ENCODE measurements around the gene DAPK1.
A peak's percentile ranks its signal among the peaks of the same experiment; 100 is the strongest.

Gene DAPK1

DNA sequence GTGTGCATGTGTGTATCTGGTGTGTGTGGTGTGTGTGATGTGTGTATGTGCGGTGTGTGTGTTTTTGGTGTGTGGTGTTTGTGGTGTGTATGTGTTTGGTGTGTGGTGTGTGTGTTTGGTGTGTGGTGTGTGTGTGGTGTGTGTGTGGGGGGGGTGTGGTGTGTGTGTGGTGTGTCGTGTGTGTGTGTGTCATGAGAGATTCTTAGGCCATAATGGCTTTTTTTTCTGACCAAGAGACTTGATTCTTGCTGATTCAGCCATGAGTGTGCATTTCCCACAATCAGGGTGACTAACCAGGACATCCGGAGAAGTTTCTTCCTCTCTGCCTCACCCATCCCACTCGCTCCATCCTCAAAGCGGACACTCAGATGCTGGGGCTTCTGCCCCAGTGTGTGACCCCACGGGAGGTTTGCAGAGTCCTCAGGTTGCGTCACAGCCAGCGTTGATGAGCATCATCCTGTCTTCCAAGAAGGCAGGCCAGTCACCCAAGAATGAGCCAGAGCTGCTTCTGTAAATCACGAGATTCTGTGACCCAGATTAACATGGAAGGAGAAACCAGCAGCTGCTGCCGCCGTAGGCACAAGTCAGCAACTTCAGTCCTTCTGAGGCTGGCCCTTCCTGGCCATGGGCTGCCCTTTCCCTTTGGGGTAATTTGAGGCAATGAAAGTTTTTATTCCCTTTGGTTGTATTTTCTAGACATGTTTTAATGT lies 215.8 kb downstream of the DAPK1 start (continued):
- TF ChIP-seq INSM2 (tag by site-specific recombination; IDR thresholded peaks at IDR 0.05) = no peak
- no peak for TF ChIP-seq ZNF585B (tag by site-specific recombination; IDR thresholded peaks at IDR 0.05)
- peak; percentile 62; the same call in 1 of the 2 replicates for TF ChIP-seq ZBTB17 (tag by site-specific recombination; IDR thresholded peaks at IDR 0.05)
- TF ChIP-seq SALL2 (tag by site-specific recombination; IDR thresholded peaks at IDR 0.05; ENCODE audit: borderline replicate concordance) = 0 out of 2 replicates have a peak, but pooled peaks have one; percentile 29
- no peak for TF ChIP-seq ZNF514 (tag by site-specific recombination; IDR thresholded peaks at IDR 0.05)
- TF ChIP-seq, protein P1, sequence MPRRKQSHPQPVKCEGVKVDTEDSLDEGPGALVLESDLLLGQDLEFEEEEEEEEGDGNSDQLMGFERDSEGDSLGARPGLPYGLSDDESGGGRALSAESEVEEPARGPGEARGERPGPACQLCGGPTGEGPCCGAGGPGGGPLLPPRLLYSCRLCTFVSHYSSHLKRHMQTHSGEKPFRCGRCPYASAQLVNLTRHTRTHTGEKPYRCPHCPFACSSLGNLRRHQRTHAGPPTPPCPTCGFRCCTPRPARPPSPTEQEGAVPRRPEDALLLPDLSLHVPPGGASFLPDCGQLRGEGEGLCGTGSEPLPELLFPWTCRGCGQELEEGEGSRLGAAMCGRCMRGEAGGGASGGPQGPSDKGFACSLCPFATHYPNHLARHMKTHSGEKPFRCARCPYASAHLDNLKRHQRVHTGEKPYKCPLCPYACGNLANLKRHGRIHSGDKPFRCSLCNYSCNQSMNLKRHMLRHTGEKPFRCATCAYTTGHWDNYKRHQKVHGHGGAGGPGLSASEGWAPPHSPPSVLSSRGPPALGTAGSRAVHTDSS (tag by site-specific recombination; IDR thresholded peaks at IDR 0.05) = no peak
- TF ChIP-seq, protein P2, sequence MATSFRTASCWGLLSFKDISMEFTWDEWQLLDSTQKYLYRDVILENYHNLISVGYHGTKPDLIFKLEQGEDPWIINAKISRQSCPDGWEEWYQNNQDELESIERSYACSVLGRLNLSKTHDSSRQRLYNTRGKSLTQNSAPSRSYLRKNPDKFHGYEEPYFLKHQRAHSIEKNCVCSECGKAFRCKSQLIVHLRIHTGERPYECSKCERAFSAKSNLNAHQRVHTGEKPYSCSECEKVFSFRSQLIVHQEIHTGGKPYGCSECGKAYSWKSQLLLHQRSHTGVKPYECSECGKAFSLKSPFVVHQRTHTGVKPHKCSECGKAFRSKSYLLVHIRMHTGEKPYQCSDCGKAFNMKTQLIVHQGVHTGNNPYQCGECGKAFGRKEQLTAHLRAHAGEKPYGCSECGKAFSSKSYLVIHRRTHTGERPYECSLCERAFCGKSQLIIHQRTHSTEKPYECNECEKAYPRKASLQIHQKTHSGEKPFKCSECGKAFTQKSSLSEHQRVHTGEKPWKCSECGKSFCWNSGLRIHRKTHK (tag by site-specific recombination; IDR thresholded peaks at IDR 0.05) = no peak
- 0 out of 2 replicates have a peak, but pooled peaks have one; percentile 15 for TF ChIP-seq OSR2 (tag by site-specific recombination; IDR thresholded peaks at IDR 0.05)
- 0 out of 2 replicates have a peak, but pooled peaks have one; percentile 41 for TF ChIP-seq ZNF335 (tag by site-specific recombination; conservative IDR thresholded peaks at IDR 0.05)
- TF ChIP-seq MZF1 (tag by site-specific recombination; IDR thresholded peaks at IDR 0.05; ENCODE audit: borderline replicate concordance) = no peak
- no peak for TF ChIP-seq ZNF785 (tag by site-specific recombination; IDR thresholded peaks at IDR 0.05)
- TF ChIP-seq KLF9 (tag by site-specific recombination; IDR thresholded peaks at IDR 0.05; ENCODE audit: low read depth) = peak; percentile 58; the same call in 1 of the 2 replicates
- no peak for TF ChIP-seq ZBTB7A (tag by site-specific recombination; IDR thresholded peaks at IDR 0.05; ENCODE audit: low read depth)
- TF ChIP-seq ZSCAN16 (tag by site-specific recombination; IDR thresholded peaks at IDR 0.05) = no peak
- TF ChIP-seq ZNF132 (tag by site-specific recombination; IDR thresholded peaks at IDR 0.05; ENCODE audit: borderline replicate concordance) = no peak
- no peak for TF ChIP-seq ZNF266 (tag by site-specific recombination; IDR thresholded peaks at IDR 0.05; ENCODE audit: low read depth)
- TF ChIP-seq ELK4 (IDR thresholded peaks at IDR 0.05; ENCODE audit: borderline replicate concordance, low read depth, low read length) = no peak
- no peak for TF ChIP-seq ZNF544 (tag by site-specific recombination; IDR thresholded peaks at IDR 0.05)
- no peak for TF ChIP-seq YY2 (tag by site-specific recombination; IDR thresholded peaks at IDR 0.05)
- no peak for TF ChIP-seq SP7 (tag by site-specific recombination; IDR thresholded peaks at IDR 0.05)
- TF ChIP-seq ZNF146 (tag by site-specific recombination; IDR thresholded peaks at IDR 0.05) = peak; percentile 29; the same call in 1 of the 2 replicates
- TF ChIP-seq, protein P3, sequence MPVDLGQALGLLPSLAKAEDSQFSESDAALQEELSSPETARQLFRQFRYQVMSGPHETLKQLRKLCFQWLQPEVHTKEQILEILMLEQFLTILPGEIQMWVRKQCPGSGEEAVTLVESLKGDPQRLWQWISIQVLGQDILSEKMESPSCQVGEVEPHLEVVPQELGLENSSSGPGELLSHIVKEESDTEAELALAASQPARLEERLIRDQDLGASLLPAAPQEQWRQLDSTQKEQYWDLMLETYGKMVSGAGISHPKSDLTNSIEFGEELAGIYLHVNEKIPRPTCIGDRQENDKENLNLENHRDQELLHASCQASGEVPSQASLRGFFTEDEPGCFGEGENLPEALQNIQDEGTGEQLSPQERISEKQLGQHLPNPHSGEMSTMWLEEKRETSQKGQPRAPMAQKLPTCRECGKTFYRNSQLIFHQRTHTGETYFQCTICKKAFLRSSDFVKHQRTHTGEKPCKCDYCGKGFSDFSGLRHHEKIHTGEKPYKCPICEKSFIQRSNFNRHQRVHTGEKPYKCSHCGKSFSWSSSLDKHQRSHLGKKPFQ (tag by site-specific recombination; IDR thresholded peaks at IDR 0.05) = peak; percentile 92
- TF ChIP-seq CTCF (tag by site-specific recombination; IDR thresholded peaks at IDR 0.05) = no peak
- no peak for TF ChIP-seq ZNF138 (tag by site-specific recombination; IDR thresholded peaks at IDR 0.05; ENCODE audit: borderline replicate concordance)
- no peak for TF ChIP-seq OVOL3 (tag by site-specific recombination; IDR thresholded peaks at IDR 0.05)
- no peak for TF ChIP-seq WT1 (tag by site-specific recombination; IDR thresholded peaks at IDR 0.05)
- TF ChIP-seq ZNF670 (tag by site-specific recombination; IDR thresholded peaks at IDR 0.05; ENCODE audit: low read depth) = 0 out of 2 replicates have a peak, but pooled peaks have one; percentile 76
- no peak for TF ChIP-seq GLIS1 (tag by site-specific recombination; IDR thresholded peaks at IDR 0.05)
- no peak for TF ChIP-seq KLF1 (tag by site-specific recombination; IDR thresholded peaks at IDR 0.05)
- TF ChIP-seq, protein P4, sequence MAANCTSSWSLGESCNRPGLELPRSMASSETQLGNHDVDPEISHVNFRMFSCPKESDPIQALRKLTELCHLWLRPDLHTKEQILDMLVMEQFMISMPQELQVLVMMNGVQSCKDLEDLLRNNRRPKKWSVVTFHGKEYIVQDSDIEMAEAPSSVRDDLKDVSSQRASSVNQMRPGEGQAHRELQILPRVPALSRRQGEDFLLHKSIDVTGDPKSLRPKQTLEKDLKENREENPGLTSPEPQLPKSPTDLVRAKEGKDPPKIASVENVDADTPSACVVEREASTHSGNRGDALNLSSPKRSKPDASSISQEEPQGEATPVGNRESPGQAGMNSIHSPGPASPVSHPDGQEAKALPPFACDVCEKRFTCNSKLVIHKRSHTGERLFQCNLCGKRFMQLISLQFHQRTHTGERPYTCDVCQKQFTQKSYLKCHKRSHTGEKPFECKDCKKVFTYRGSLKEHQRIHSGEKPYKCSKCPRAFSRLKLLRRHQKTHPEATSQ (tag by site-specific recombination; IDR thresholded peaks at IDR 0.05) = no peak
